RPMI8226 (cell line): ENCODE data around the gene STMN1.

Experiments used
- DNase-seq: peaks from one replicate; pipeline ENCODE4 v3.0.0-alpha.2; 2015

STMN1 gene

DNA sequence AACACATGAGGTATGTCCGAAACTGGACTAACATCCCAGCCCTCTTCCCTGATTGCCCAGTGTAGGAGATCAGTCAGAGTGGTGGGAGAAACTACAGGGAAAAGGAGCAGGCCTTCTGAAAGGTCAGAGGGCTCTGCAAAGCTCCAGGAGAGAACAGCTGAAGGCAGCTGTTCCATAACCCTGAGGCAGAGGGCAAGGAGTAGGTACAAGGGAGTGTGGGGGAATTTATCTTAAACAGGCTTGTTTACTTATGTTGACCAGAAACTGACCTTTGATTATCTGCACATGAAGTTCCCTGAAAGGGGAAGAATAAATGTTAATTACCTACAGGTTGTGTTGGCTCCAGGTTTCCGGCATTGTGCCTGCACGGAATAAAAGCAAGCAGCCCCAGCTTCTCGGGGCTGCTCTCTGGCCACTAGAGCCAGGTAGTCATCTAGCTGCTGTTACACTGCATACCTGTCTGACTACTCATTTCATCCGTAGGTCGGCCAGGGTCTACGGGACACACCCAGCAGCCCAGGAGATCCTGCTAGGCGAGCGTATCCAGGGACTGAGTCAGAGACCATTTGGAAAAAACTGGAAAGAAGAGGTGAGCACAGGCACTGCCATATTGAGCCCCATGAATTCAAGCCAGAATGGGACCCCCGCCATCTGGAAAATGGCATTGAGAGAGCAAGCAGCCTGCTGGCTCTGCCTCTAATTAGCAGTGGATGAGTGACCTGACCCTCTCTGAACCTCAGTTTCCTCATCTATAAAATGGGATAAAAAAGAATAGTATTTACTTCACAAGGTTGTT is 15.8 kb downstream of the STMN1 start:
- no peak for DNase-seq

- DNase-seq: no peak
These were observed 16.7 kb downstream of the STMN1 start for GRCh38 chr1:25889470-25889869.

GRCh38 chr1:25888426-25888987 is 17.7 kb downstream of the STMN1 start:
- no peak for DNase-seq

DNA sequence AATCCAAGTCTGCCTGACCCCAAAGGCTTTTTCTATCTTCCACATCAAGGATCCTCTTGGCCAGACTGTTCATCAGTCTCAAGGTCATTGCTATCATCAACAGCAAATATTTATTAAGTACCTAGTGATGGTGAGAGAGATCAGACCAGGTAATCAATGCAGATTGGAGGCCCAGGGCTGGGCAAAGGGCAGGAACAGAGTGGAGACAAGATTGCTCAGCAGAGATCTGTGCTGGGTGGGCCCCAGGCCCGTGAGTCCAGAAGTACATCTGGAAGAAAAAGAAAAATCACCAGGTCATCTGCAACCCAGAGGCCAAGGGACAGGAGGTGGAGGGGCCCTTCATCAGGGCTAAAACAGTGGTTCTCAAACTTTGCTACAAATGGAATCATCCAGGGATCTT is 20.6 kb downstream of the STMN1 start:
- no peak for DNase-seq

DNA sequence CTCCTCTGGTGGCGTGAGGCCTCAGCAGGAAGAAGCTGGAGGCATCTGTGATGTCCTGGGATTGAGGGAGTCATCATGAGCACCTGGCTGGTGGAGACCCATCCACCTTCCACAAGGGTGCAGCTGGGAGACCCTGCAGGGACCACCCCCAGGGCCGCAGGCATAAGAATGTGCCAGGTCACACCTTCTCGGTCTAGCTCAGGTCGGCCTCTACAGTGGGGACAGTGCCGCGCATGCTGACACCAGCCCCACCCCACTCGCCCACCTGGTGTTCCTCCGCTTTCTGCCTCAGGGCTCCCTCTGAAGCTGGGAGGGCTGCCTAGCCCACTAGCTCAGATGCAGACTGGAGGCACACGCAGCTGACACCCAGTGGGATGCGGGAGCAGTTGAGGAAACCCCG is 25.0 kb downstream of the STMN1 start:
- no peak for DNase-seq

- DNase-seq: no peak
These were observed 25.7 kb downstream of the STMN1 start for GRCh38 chr1:25880518-25880917.

GRCh38 chr1:25879675-25880074 is 26.5 kb downstream of the STMN1 start:
- no peak for DNase-seq

GRCh38 chr1:25878690-25879089 is 27.5 kb downstream of the STMN1 start:
- DNase-seq: no peak

GRCh38 chr1:25877155-25877554 is 29.1 kb downstream of the STMN1 start:
- no peak for DNase-seq

- DNase-seq: no peak
These were observed 29.5 kb downstream of the STMN1 start for GRCh38 chr1:25876693-25877077.

DNA sequence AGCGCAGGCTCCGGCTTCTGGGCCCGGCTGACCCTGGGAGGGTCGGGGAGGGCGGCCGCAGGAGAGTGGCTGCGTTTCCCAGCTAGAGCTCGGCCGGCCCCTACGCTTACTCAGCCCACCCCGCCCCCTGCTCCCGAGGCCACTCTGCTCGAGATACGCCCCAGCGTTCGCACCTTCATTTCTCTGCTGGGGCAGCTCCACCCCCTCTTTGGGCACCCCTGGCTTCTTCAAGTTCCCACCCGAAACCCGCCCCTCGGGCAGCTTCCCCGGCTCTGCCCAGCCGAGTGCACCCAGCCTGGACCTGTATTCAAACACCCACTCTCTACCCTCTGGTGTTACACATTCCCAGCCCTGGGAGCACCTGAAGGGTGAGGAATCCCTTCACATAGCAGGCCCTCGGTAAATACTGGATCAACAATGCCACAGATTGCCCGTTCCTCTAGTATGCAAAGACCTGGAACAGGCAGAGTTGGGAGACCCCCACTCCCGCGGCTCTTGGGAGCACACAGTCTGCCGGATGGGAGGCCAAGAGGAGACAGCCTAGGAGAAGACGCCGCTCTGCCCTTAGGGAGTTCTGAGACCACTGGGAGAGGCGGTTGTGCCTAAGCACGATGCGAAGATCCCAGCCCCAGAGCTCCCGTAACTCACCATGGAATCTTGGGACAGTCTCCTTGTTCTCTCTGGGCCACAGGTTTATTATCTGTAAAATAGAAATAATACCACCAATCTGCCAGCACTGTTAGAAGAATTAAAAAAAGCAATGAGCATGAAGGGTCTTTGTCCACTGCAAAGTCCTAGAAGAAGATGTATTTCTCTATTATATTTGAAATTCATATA is 30.1 kb downstream of the STMN1 start:
- DNase-seq: no peak

DNA sequence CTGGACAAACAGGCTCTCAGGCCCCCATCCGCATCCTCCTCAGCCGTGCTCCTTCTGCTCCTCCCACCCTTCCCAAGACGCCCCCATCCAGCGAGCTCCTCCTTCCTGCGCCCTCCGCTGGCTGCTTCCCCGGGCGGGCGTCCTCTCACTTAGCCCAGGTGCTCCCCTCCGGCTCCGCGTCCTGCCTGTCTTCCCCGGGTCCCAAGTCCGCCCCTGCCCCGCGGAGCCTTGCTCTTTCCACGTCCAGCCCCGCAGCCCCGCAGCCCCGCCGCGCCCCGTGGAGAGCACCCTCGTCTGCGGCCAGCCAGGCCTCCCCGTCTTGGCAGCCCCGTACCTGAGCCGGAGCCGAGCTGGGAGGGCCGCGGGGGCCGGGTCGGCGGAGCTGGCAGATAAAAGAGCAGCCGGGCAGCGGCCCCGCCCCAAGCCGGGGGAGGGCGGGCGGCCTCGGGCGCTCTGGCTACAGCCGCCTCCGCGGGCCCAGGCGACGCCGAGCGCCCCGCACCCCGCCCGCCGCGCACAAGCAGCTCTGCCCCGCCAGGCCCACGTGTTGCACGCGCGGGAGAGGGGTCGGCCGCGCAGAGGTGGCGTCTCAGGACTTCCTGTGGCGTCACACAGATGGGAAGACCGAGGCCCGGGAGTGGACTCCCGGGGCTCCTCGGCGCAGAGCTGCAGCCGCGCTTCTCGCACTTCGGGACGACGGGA is 30.9 kb downstream of the STMN1 start, which contains the start of gene PAQR7:
Gene PAQR7, minus strand, starts transcription at position 555 of the 702 bp plus-strand sequence. CDS start 11,869 bp downstream, outside the sequence.
- peak; percentile 82 for DNase-seq

GRCh38 chr1:25874635-25875153 is 31.5 kb downstream of the STMN1 start:
- no peak for DNase-seq

GRCh38 chr1:25874209-25874608 is 32.0 kb downstream of the STMN1 start:
- no peak for DNase-seq

DNA sequence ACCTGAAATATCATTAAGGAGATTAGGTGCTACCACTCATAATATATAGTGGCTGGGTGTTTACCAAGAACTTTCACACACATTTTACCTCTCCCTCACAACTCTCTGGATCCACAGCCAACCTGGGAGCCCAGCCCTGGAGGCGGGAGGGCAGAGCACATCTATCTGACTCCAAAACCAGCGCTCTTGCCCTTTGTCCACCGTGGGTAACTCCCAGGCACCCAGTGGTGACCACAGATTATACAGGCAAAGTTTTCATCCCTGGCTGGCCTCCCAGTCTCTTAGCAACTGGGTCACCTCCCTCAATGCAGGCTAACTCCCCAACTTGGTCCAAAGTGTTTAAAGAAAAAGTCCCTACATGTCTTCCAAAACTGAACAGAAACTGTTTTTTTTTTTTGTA is 33.1 kb downstream of the STMN1 start:
- peak; percentile 70 for DNase-seq

- DNase-seq: peak; percentile 82
These were observed 33.5 kb downstream of the STMN1 start for GRCh38 chr1:25872713-25873112.

GRCh38 chr1:25871704-25872494 is 34.3 kb downstream of the STMN1 start:
- DNase-seq: no peak

- no peak for DNase-seq
These were observed 35.0 kb downstream of the STMN1 start for GRCh38 chr1:25871086-25871703.

- DNase-seq: no peak
These were observed 35.6 kb downstream of the STMN1 start for GRCh38 chr1:25870614-25871013.

DNA sequence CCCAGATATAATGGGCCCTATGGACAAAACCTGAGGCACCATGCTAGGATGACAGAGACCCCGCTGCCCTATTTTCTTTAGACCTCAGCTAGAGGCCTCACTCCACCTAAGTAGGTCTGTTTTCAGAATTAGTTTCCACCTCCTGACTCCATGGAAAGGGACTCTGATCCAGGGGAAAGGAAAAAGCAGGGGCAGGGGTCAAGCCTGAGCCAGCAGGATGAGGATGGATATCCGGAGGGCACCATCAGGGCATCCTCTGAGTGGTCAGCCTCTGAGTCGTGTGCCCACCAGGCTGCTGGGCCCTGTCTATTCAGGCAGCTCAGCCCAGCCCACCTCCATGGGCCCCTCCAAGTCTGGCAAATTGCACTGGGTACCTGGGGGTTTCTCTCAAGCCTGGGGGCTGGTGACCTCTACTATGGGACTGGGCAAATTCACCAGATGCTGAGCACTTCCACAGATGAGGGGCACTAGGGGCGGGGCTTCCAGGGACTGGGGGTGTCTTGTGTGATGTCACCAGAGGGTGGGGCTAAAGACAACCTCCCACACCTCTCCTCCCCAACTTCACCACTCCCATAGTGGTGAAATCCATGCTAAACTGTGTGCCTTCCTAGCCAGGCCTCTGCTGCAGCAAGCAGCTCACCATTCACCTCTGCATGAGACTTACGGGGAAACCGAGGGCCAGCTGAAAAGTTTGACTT is 36.2 kb downstream of the STMN1 start:
- no peak for DNase-seq
